Left ventricle myocardium inferior (tissue), 1 donor: ENCODE results near the gene TSEN54. TPM values are rescaled to one million over a fixed set of nuclear protein-coding genes. Genes with fewer than 3 reads are reported as not detected.
"Not testable (repeated sequence)": the region's sequence is repeated elsewhere in the genome, so short reads cannot be mapped to it uniquely, and the experiment has no call there.

Experiments
- DNase-seq: peaks from one replicate; pipeline ENCODE4 v3.0.0-alpha.2; 2020
- H3K27ac ChIP-seq: fragments of 200-600 bp; replicated peaks from 2 replicates; pipeline ENCODE4 v1.8.0; 2021
- H3K27me3 ChIP-seq: fragments of 200-600 bp; 2 replicates; pipeline ENCODE4 v1.8.0; 2021; ENCODE audit warnings: low read depth
- H3K36me3 ChIP-seq: fragments of 200-600 bp; 2 replicates; pipeline ENCODE4 v1.8.0; 2021
- H3K4me1 ChIP-seq: fragments of 200-600 bp; 2 replicates; pipeline ENCODE4 v1.8.0; 2021
- H3K4me3 ChIP-seq: fragments of 200-600 bp; 2 replicates; pipeline ENCODE4 v1.8.0; 2021; ENCODE audit warnings: mild to moderate bottlenecking, moderate library complexity
- H3K9me3 ChIP-seq: fragments of 200-600 bp; replicated peaks from 2 replicates; pipeline ENCODE4 v1.8.0; 2021
- CTCF ChIP-seq: fragments of 200-600 bp; IDR thresholded peaks from 2 replicates; pipeline ENCODE4 v1.8.0; 2021; ENCODE audit warnings: antibody characterized with exemption, mild to moderate bottlenecking, borderline replicate concordance
- intact Hi-C: fragments of 100-400 bp; cut with micrococcal nuclease; formaldehyde crosslinking; loops from one replicate; pipeline ENCODE4 v1.11.0; 2022
- total RNA-seq: library from RNA; stranded (reverse); fragmentation: NEBNext Ultra II Directional; extraction: Animal tissue kit (Norgen Biotek cat#: 25700); gene quantifications from one replicate; pipeline ENCODE4 v1.2.1, GENCODE V29; 2021
- donor health status: DM: no; HTN: yes; CAD: no; lungs with severe emphysema.

The TSEN54 gene
- total RNA-seq, 1 donor from 2014 or later, result 6.8 TPM

DNA sequence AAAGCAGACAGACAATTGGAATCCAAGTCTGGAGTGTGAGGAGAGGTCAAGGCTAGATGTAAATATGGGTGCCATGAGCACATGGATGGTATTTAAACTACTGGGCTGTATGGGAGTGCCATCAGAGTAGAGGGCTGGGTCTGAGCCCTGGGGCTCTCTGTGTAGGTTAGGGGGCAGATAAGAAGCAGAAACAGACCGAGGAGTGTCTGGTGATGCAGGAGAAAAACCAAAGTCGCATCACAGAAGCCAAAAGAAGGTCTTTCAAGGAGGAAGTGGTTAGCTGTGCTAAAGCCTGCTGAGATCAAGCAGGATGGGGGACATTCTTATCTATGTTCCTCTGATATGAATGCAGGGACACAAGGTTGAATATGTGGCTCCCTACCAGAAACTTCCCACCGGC is 1.9 kb downstream of the TSEN54 start:
- TF ChIP-seq CTCF, result no peak
- intact Hi-C loops, result loop anchor here (10.0 kb wide), 1 partner anchor 93 kb away; no protein-coding TSS in a partner anchor
- Histone ChIP-seq H3K4me3 (no peak overlapping the region), H3K36me3 (peaks cover 21% of the 10 kb centered on the region), H3K4me1 (peaks cover 48% of the 10 kb centered on the region), H3K9me3 (no peaks in the 10 kb centered on the region), H3K27me3 (no peaks in the 10 kb centered on the region), H3K27ac (no peak overlapping the region)
- no peak for DNase-seq

GRCh38 chr17:75518983-75519537 is 2.7 kb downstream of the TSEN54 start:
- no peak for DNase-seq

GRCh38 chr17:75520413-75520812 is 4.1 kb downstream of the TSEN54 start:
- DNase-seq, H3K27me3 ChIP-seq, H3K9me3 ChIP-seq, intact Hi-C loops, H3K27ac ChIP-seq, H3K4me3 ChIP-seq: not testable (repeated sequence)
- Histone ChIP-seq H3K36me3 (peaks cover 13% of the 10 kb centered on the region), H3K4me1 (peaks cover 36% of the 10 kb centered on the region)

More at GRCh38 chr17:75518983-75519537, 2.7 kb downstream of the TSEN54 start:
- no peak for TF ChIP-seq CTCF
- H3K36me3 ChIP-seq, result peaks cover 13% of the 10 kb centered on the region
- intact Hi-C loops, result loop anchor here (10.0 kb wide), 1 partner anchor 94 kb away; no protein-coding TSS in a partner anchor
- no peak overlapping the region for H3K27ac ChIP-seq
- no peaks in the 10 kb centered on the region for H3K27me3 ChIP-seq
- H3K4me1 ChIP-seq, result peaks cover 39% of the 10 kb centered on the region
- no peaks in the 10 kb centered on the region for H3K9me3 ChIP-seq
- H3K4me3 ChIP-seq, result no peak overlapping the region

DNA sequence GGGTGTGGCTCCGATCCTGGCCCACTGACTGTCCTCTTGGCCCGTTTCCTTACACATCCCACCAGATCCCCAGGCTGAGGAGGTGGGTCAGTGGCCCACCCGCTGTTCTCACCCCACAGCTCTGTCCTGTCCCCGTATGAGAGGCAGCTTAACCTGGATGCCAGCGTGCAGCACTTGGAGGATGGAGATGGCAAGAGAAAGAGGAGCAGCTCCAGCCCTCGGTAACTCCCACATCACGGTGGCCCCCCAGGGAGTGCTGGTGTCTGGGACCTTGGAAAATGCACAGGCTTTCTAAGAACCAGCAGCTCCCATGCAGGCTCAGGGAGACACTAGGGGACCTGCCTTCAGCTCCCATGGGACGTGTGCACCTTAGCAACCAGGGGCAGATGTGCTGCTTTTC is 5.0 kb downstream of the TSEN54 start:
- H3K4me1 ChIP-seq, result peaks cover 35% of the 10 kb centered on the region
- no peak overlapping the region for H3K4me3 ChIP-seq
- no peak for DNase-seq
- no peaks in the 10 kb centered on the region for H3K9me3 ChIP-seq
- TF ChIP-seq CTCF, result no peak
- H3K27me3 ChIP-seq, result no peaks in the 10 kb centered on the region
- intact Hi-C loops, result no loop called here
- H3K36me3 ChIP-seq, result peaks cover 13% of the 10 kb centered on the region
- no peak overlapping the region for H3K27ac ChIP-seq

DNA sequence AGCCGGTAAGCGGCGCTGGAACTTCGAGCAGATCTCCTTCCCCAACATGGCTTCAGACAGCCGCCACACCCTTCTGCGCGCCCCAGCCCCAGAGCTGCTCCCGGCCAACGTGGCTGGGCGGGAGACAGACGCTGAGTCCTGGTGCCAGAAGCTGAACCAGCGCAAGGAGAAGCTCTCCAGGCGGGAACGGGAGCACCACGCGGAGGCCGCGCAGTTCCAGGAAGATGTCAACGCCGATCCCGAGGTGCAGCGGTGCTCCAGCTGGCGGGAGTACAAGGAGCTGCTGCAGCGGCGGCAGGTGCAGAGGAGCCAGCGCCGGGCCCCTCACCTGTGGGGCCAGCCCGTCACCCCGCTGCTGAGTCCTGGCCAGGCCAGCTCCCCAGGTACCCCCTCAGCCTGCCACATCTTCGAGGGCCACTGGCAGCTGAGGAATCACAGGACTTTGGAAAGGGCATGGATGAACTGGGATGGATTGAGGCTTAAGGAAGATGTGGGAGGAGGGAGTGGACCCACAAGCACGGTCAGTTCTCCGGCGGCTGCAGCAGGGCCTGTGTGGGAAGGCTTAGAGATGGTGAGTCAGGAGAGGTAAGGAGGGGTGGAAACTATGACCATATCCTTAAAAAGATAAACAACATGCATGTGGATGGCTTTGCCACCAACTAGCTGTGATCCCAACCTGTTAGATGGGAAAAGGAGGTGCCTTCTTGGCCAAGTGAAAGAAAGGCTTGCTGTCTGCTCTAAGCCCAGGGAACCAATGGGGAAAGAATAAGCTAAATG is 5.8 kb downstream of the TSEN54 start:
- Histone ChIP-seq H3K4me1 (peaks cover 33% of the 10 kb centered on the region), H3K36me3 (peaks cover 13% of the 10 kb centered on the region), H3K9me3 (no peaks in the 10 kb centered on the region), H3K27ac (no peak overlapping the region), H3K4me3 (no peak overlapping the region), H3K27me3 (no peaks in the 10 kb centered on the region)
- intact Hi-C loops, result no loop called here
- no peak for DNase-seq
- no peak for TF ChIP-seq CTCF

DNA sequence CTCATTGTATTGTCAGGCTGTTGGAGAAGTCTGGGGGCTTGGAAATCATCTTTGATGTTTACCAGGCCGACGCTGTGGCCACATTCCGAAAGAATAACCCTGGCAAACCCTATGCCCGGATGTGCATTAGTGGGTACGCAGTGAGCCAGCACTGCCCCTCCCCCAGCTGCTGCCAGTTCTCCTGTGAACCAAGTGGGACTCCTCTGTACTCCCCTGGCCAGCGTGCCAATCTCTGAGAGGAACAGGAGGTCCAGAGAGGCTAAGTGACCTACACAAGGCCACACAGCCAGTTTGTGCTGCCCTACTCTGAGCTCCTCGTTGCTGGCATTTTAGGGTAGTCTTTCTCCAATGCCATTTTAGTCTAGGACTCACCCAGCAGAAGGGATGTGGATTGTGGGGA is 7.3 kb downstream of the TSEN54 start:
- no peak overlapping the region for H3K4me3 ChIP-seq
- no peaks in the 10 kb centered on the region for H3K9me3 ChIP-seq
- H3K36me3 ChIP-seq, result peaks cover 13% of the 10 kb centered on the region
- DNase-seq, result no peak
- TF ChIP-seq CTCF, result no peak
- H3K27me3 ChIP-seq, result no peaks in the 10 kb centered on the region
- peaks cover 21% of the 10 kb centered on the region for H3K4me1 ChIP-seq
- H3K27ac ChIP-seq, result no peak overlapping the region
- intact Hi-C loops, result no loop called here
